ENCODE measurements around the gene CD4. TPM values are rescaled to one million over a fixed set of nuclear protein-coding genes. Genes with fewer than 3 reads are reported as not detected.

The CD4 gene
- total and polyA plus RNA-seq, 2 of the 4 experiments (the other 2 are of a cell fraction) = 5.7 to 15.0 TPM

GRCh38 chr12:6778574-6779550 lies 10.5 kb upstream of the CD4 start (continued):
- TF ChIP-seq CTCF (conservative IDR thresholded peaks at IDR 0.05; ENCODE audit: low read depth, low read length) (peak; percentile 98), CEBPB (IDR thresholded peaks at IDR 0.05; ENCODE audit: low read depth, low read length) (no peak), FOS (IDR thresholded peaks at IDR 0.05; ENCODE audit: low read depth, low read length) (no peak)
